IMR-90 (cell line): Measurements from ENCODE around the gene GPN1. TPM values are rescaled to one million over a fixed set of nuclear protein-coding genes. Genes with fewer than 3 reads are reported as not detected.

ENCODE experiments used
- ATAC-seq: fragments of 200-7000 bp; cut with Tn5 transposase; 2 replicates; pipeline ENCODE4 v1.9.1; 2020; ENCODE audit warnings: low read depth, mild to moderate bottlenecking, moderate library complexity
- BruUV-seq: library from RNA; stranded (reverse); fragments of 400-500 nt; replicated peaks from 2 replicates; lab custom pipeline; 2021; lab: Mats Ljungman, UMichigan
- CTCF ChIA-PET: fragments of 300-600 bp; formaldehyde crosslinking; extraction: SDS; loops from one replicate; lab custom pipeline; 2021; ENCODE audit warnings: antibody characterized with exemption; lab: Yijun Ruan, JAX
- POLR2A ChIA-PET: fragments of 300-600 bp; sonication (Branson Sonifier 250); formaldehyde crosslinking; loops from one replicate; lab custom pipeline; 2022; ENCODE audit warnings: antibody characterized with exemption; ENCODE audit not compliant: unreplicated experiment; lab: Charles Lee
- DNase-seq: peaks from one replicate; pipeline ENCODE4 v3.0.0; 2013
- H2AFZ ChIP-seq: replicated peaks from 2 replicates; pipeline ENCODE3; 2013; ENCODE audit warnings: low read length, mild to moderate bottlenecking; ENCODE audit not compliant: poor library complexity
- H2AK5ac ChIP-seq: 2 replicates; pipeline ENCODE4 v1.6.1; 2013; ENCODE audit warnings: low read depth, low read length, inconsistent platforms
- H2AK9ac ChIP-seq: replicated peaks from 2 replicates; pipeline ENCODE3; 2013; ENCODE audit warnings: mild to moderate bottlenecking, low read depth, low read length, moderate library complexity; ENCODE audit not compliant: poor library complexity
- H2BK120ac ChIP-seq: 2 replicates; pipeline ENCODE4 v1.6.1; 2013; ENCODE audit warnings: low read depth, low read length, inconsistent platforms
- H2BK15ac ChIP-seq: 3 replicates; pipeline ENCODE4 v1.6.1; 2013; ENCODE audit warnings: low read depth, low read length, inconsistent platforms
- H2BK20ac ChIP-seq: 2 replicates; pipeline ENCODE4 v1.6.1; 2013; ENCODE audit warnings: low read depth, mild to moderate bottlenecking, inconsistent platforms, low read length, moderate library complexity
- H2BK5ac ChIP-seq: 2 replicates; pipeline ENCODE4 v1.6.1; 2013; ENCODE audit warnings: mild to moderate bottlenecking, low read depth, low read length, inconsistent platforms; ENCODE audit not compliant: poor library complexity, severe bottlenecking
- H3K14ac ChIP-seq: replicated peaks from 2 replicates; pipeline ENCODE4 v1.6.1; 2013; ENCODE audit warnings: low read depth, low read length, inconsistent platforms
- H3K18ac ChIP-seq: 2 replicates; pipeline ENCODE4 v1.6.1; 2013; ENCODE audit warnings: low read depth, low read length, control low read depth
- H3K23ac ChIP-seq: 2 replicates; pipeline ENCODE4 v1.6.1; 2013; ENCODE audit warnings: low read depth, low read length, inconsistent platforms
- H3K27ac ChIP-seq: 2 replicates; pipeline ENCODE4 v1.5.1; 2013; ENCODE audit warnings: mild to moderate bottlenecking, control low read depth, low read length; ENCODE audit not compliant: insufficient read depth
- H3K27me3 ChIP-seq: 2 replicates; pipeline ENCODE4 v1.6.1; 2013; ENCODE audit warnings: low read length; ENCODE audit not compliant: control insufficient read depth, insufficient read depth
- H3K36me3 ChIP-seq: 2 replicates; pipeline ENCODE4 v1.6.1; 2013; ENCODE audit warnings: low read length, mixed read lengths; ENCODE audit not compliant: control insufficient read depth, insufficient read depth
- H3K4ac ChIP-seq: 2 replicates; pipeline ENCODE4 v1.6.1; 2013; ENCODE audit warnings: low read depth, low read length, inconsistent platforms
- H3K4me1 ChIP-seq: 2 replicates; pipeline ENCODE4 v1.6.1; 2013; ENCODE audit warnings: low read length, mixed read lengths; ENCODE audit not compliant: control insufficient read depth, insufficient read depth
- H3K4me2 ChIP-seq: 2 replicates; pipeline ENCODE4 v1.6.1; 2013; ENCODE audit warnings: low read depth, mild to moderate bottlenecking, control low read depth, low read length, moderate library complexity
- H3K4me3 ChIP-seq: 2 replicates; pipeline ENCODE4 v1.5.1; 2013; ENCODE audit warnings: low read depth, mild to moderate bottlenecking, control low read depth, low read length, moderate library complexity; ENCODE audit not compliant: insufficient read depth
- H3K56ac ChIP-seq: 2 replicates; pipeline ENCODE4 v1.6.1; 2013; ENCODE audit warnings: low read length, inconsistent platforms; ENCODE audit not compliant: insufficient read depth; ENCODE audit errors: extremely low read depth
- H3K79me1 ChIP-seq, 2 experiments: 2 replicates each; pipeline ENCODE4 v1.6.1; 2013; ENCODE audit warnings: low read length in 2 of 2, inconsistent platforms in 1 of 2, low read depth in 1 of 2
- H3K9ac ChIP-seq: 2 replicates; pipeline ENCODE4 v1.6.1; 2013; ENCODE audit warnings: low read depth, low read length, control low read depth
- H3K9me1 ChIP-seq: 2 replicates; pipeline ENCODE4 v1.6.1; 2013; ENCODE audit warnings: low read length, inconsistent platforms; ENCODE audit not compliant: insufficient read depth
- H3K9me3 ChIP-seq: 2 replicates; pipeline ENCODE4 v1.6.1; 2013; ENCODE audit warnings: low read length; ENCODE audit not compliant: control insufficient read depth, insufficient read depth
- H4K20me1 ChIP-seq: 2 replicates; pipeline ENCODE4 v1.6.1; 2013; ENCODE audit warnings: low read length, inconsistent platforms; ENCODE audit not compliant: insufficient read depth
- H4K5ac ChIP-seq: 2 replicates; pipeline ENCODE4 v1.6.1; 2013; ENCODE audit warnings: mild to moderate bottlenecking, low read depth, low read length, control low read depth
- H4K8ac ChIP-seq, 2 experiments: 2 replicates each; pipeline ENCODE4 v1.6.1; 2013; ENCODE audit warnings: low read depth in 2 of 2, low read length in 2 of 2, control low read depth in 1 of 2, inconsistent platforms in 1 of 2
- H4K91ac ChIP-seq: 2 replicates; pipeline ENCODE4 v1.6.1; 2013; ENCODE audit warnings: low read depth, low read length, inconsistent platforms; ENCODE audit not compliant: insufficient read depth
- BHLHE40 ChIP-seq: fragments of 150-350 bp; IDR thresholded peaks from 2 replicates; pipeline ENCODE4 v1.6.1; 2016; ENCODE audit warnings: mild to moderate bottlenecking, low read depth, low read length
- CEBPB ChIP-seq: IDR thresholded peaks from 2 replicates; pipeline ENCODE4 v1.6.1; 2012; ENCODE audit warnings: low read depth, low read length, improper control_type of control experiment
- FOS ChIP-seq: fragments of 150-350 bp; IDR thresholded peaks from 2 replicates; pipeline ENCODE4 v1.6.1; 2016; ENCODE audit warnings: low read depth, low read length
- MAFK ChIP-seq: IDR thresholded peaks from 2 replicates; pipeline ENCODE4 v1.6.1; 2012; ENCODE audit warnings: low read depth, low read length, improper control_type of control experiment
- MXI1 ChIP-seq: IDR thresholded peaks from 2 replicates; pipeline ENCODE4 v1.6.1; 2012; ENCODE audit warnings: low read depth, mild to moderate bottlenecking, low read length, moderate library complexity, borderline replicate concordance
- NFE2L2 ChIP-seq: fragments of 150-350 bp; IDR thresholded peaks from 2 replicates; pipeline ENCODE4 v1.6.1; 2016; ENCODE audit warnings: low read depth, mild to moderate bottlenecking, low read length
- POLR2A ChIP-seq: IDR thresholded peaks from 2 replicates; pipeline ENCODE4 v1.6.1; 2012; ENCODE audit warnings: mild to moderate bottlenecking, low read depth, low read length
- RCOR1 ChIP-seq: IDR thresholded peaks from 2 replicates; pipeline ENCODE4 v1.6.1; 2012; ENCODE audit warnings: mild to moderate bottlenecking, low read length, improper control_type of control experiment; ENCODE audit not compliant: insufficient replicate concordance
- RFX5 ChIP-seq: IDR thresholded peaks from 2 replicates; pipeline ENCODE4 v1.8.0; 2012; ENCODE audit warnings: low read depth, mild to moderate bottlenecking, low read length, moderate library complexity
- WGBS, 2 experiments: methylation state at CpG; one replicate each; pipeline versions ENCODE4 v1.1.5 to v1.1.7; 2013; ENCODE audit warnings: missing lambda C conversion rate in 2 of 2; ENCODE audit not compliant: insufficient read length in 1 of 2; ENCODE audit errors: extremely low coverage in 2 of 2; 5-methylcytosine and 5-hydroxymethylcytosine counted together
- dilution Hi-C: fragments of 300-500 bp; cut with HindIII; formaldehyde crosslinking; loops from one replicate; pipeline ENCODE4 v1.14.3; 2018; ENCODE audit warnings: low sequenced_read_pairs; ENCODE audit not compliant: unreplicated experiment
- in situ Hi-C: fragments of 300-500 bp; cut with MboI; formaldehyde crosslinking; loops from 3 replicates; pipeline ENCODE4 v1.14.3; 2019; ENCODE audit warnings: low sequenced_read_pairs, inconsistent platforms, mixed read lengths
- intact Hi-C: fragments of 100-400 bp; cut with micrococcal nuclease; formaldehyde crosslinking; loops from 2 replicates; pipeline ENCODE4 v1.10.0; 2022
- polyA plus RNA-seq, 3 experiments: library from polyadenylated mRNA; depleted of rRNA; stranded (reverse); fragments of >200 nt; gene quantifications; 2 replicates each; pipeline ENCODE4 v1.2.3, GENCODE V29; 2012; ENCODE audit warnings: low replicate concordance in 1 of 3
- total RNA-seq: library from RNA; depleted of rRNA; stranded (reverse); fragments of >200 nt; gene quantifications from 2 replicates; pipeline ENCODE4 v1.2.3, GENCODE V29; 2012

Gene GPN1
- total and polyA plus RNA-seq, 2 of the 4 experiments (the other 2 are of a cell fraction), result 37.8 to 63.8 TPM

DNA sequence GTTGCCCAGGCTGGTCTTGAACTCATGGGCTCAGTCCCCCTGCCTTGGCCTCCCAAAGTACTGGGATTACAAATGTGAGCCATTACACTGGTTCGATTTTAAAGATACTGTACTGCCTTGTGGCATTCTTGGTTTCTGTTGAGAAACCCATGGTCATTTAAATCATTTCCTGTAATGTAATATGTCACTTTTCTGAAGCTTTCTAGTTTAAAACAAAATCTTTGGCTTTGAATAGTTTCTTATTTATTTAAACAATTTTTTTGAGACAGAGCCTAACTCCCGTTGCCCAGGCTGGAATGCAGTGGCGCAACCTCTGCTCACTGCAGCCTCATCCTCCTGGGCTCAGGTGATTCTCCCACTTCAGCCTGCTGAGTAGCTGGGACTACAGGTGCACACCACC lies 37.1 kb upstream of the GPN1 start:
- peaks cover 5% of the 10 kb centered on the region for H3K4me1 ChIP-seq
- no peak for TF ChIP-seq NFE2L2
- no peak for TF ChIP-seq POLR2A
- no peak for TF ChIP-seq RFX5
- no peak for TF ChIP-seq FOS
- TF ChIP-seq RCOR1, result no peak
- no peak for TF ChIP-seq BHLHE40
- TF ChIP-seq MAFK, result no peak
- no peak for TF ChIP-seq MXI1
- TF ChIP-seq CEBPB, result peak; percentile 68
- peak overlapping the region in 1 of 2 experiments; percentile 55; a peak in 1 of 4 replicates for H4K8ac ChIP-seq
- H2AK9ac ChIP-seq, result no peak overlapping the region
- no CpG with 5 or more reads among the region's 3 CpGs for WGBS, 2 experiments
- no peak overlapping the region for H2BK20ac ChIP-seq
- H3K4me2 ChIP-seq, result peak overlapping the region; percentile 26; the same call in 1 of the 2 replicates
- H3K4ac ChIP-seq, result peak overlapping the region; percentile 19; the same call in 1 of the 2 replicates
- dilution Hi-C loops (no loop called here), intact Hi-C loops (no loop called here), in situ Hi-C loops (no loop called here)
- no peak overlapping the region for H2AFZ ChIP-seq
- H3K36me3 ChIP-seq, result no peaks in the 10 kb centered on the region; the same call in 1 of the 2 replicates
- H3K4me3 ChIP-seq, result no peak overlapping the region
- H4K20me1 ChIP-seq, result peaks cover 41% of the 10 kb centered on the region
- no TSS peak for BruUV-seq
- peaks cover 9% of the 10 kb centered on the region for H3K9me3 ChIP-seq
- peak overlapping the region; percentile 64; the same call in 1 of the 2 replicates for H3K27ac ChIP-seq
- H3K23ac ChIP-seq, result no peak overlapping the region
- H3K9ac ChIP-seq, result no peak overlapping the region
- ChIA-PET CTCF (no interaction called here), POLR2A (interaction anchor here (0.7 kb wide), 1 partner anchor 142 kb away, joined by 3 read pairs; no protein-coding TSS in a partner anchor)
- H3K9me1 ChIP-seq, result no peaks in the 10 kb centered on the region; the same call in none of the 2 replicates
- peaks cover 7 to 40% of the 10 kb centered on the region in 2 experiments; a peak in 3 of 4 replicates for H3K79me1 ChIP-seq
- H2AK5ac ChIP-seq, result no peak overlapping the region
- peak overlapping the region; percentile 34 for H2BK5ac ChIP-seq
- no peak overlapping the region for H2BK120ac ChIP-seq
- no peak overlapping the region for H3K14ac ChIP-seq
- H3K56ac ChIP-seq, result no peak overlapping the region
- no peaks in the 10 kb centered on the region for H3K27me3 ChIP-seq
- no peak overlapping the region for H4K5ac ChIP-seq
- H4K91ac ChIP-seq, result no peak overlapping the region
- peak; percentile 66 for ATAC-seq
- H3K18ac ChIP-seq, result no peak overlapping the region
- no peak overlapping the region; the same call in 2 of the 3 replicates for H2BK15ac ChIP-seq
- DNase-seq, result peak; percentile 43
